Measurements from ENCODE around the gene CSF2. TPM values are rescaled to one million over a fixed set of nuclear protein-coding genes. Genes with fewer than 3 reads are reported as not detected.

Gene CSF2
- total RNA-seq, 2 experiments from 2014 or later, result 52.6 to 59.5 TPM

GRCh38 chr5:132064738-132065331, 8.8 kb upstream of the CSF2 start:
- POLR2A ChIA-PET, result no interaction called here
- Mint-ChIP-seq H3K4me3 (no peak overlapping the region), H3K27ac (no peak overlapping the region), H3K4me1 (peaks cover 19% of the 10 kb centered on the region), H3K27me3 (no peaks in the 10 kb centered on the region), H3K36me3 (ENCODE audit: low read depth) (no peaks in the 10 kb centered on the region), H3K9me3 (ENCODE audit: low read depth) (no peaks in the 10 kb centered on the region)
- CTCF ChIA-PET, result interaction anchor here (0.6 to 4.2 kb wide), 24 partner anchors 10 to 612 kb away, joined by 3 to 30 read pairs (median 4); no protein-coding TSS in a partner anchor
- ATAC-seq (peak; percentile 75), DNase-seq (peak; percentile 90)
- intact Hi-C loops (cut with DNase I, micrococcal nuclease), result loop anchor here (1.0 to 5.0 kb wide), 12 partner anchors 44 to 436 kb away; partner anchors contain the start of gene SLC22A5 (in 2 of the 2)

GRCh38 chr5:132065351-132065937, 8.1 kb upstream of the CSF2 start:
- H3K9me3 Mint-ChIP-seq (ENCODE audit: low read depth), result no peaks in the 10 kb centered on the region
- peak; percentile 78 for DNase-seq
- ATAC-seq, result peak; percentile 62
- no peaks in the 10 kb centered on the region for H3K27me3 Mint-ChIP-seq
- CTCF ChIA-PET, result interaction anchor here (0.6 to 3.7 kb wide), 24 partner anchors 11 to 613 kb away, joined by 3 to 25 read pairs (median 4); no protein-coding TSS in a partner anchor
- peaks cover 23% of the 10 kb centered on the region for H3K4me1 Mint-ChIP-seq
- H3K36me3 Mint-ChIP-seq (ENCODE audit: low read depth), result no peaks in the 10 kb centered on the region
- peak overlapping the region; percentile 63 for H3K27ac Mint-ChIP-seq
- POLR2A ChIA-PET, result no interaction called here
- no peak overlapping the region for H3K4me3 Mint-ChIP-seq
- intact Hi-C loops (cut with DNase I, micrococcal nuclease), result loop anchor here (1.0 to 5.0 kb wide), 11 partner anchors 45 to 435 kb away; partner anchors contain the start of gene SLC22A5 (in 2 of the 2)

GRCh38 chr5:132065951-132066701, 7.5 kb upstream of the CSF2 start:
- intact Hi-C loops (cut with DNase I, micrococcal nuclease), result loop anchor here (1.0 to 5.0 kb wide), 11 partner anchors 45 to 435 kb away; partner anchors contain the start of gene SLC22A5 (in 2 of the 2)
- CTCF ChIA-PET, result interaction anchor here (0.6 to 3.7 kb wide), 10 partner anchors 12 to 173 kb away, joined by 3 to 25 read pairs (median 4); no protein-coding TSS in a partner anchor
- ATAC-seq (no peak), DNase-seq (peak; percentile 2)
- Mint-ChIP-seq H3K36me3 (ENCODE audit: low read depth) (no peaks in the 10 kb centered on the region), H3K4me1 (peaks cover 30% of the 10 kb centered on the region), H3K9me3 (ENCODE audit: low read depth) (no peaks in the 10 kb centered on the region), H3K4me3 (no peak overlapping the region), H3K27me3 (no peaks in the 10 kb centered on the region), H3K27ac (peak overlapping the region; percentile 63)
- POLR2A ChIA-PET, result no interaction called here

GRCh38 chr5:132066871-132067270, 6.7 kb upstream of the CSF2 start:
- intact Hi-C loops (cut with DNase I, micrococcal nuclease), result loop anchor here in 1 of 2 experiments (5.0 kb wide), 2 partner anchors 205 to 300 kb away; partner anchors contain the start of gene SLC22A5
- peak overlapping the region; percentile 48 for H3K27ac Mint-ChIP-seq
- H3K9me3 Mint-ChIP-seq (ENCODE audit: low read depth), result no peaks in the 10 kb centered on the region
- no peaks in the 10 kb centered on the region for H3K27me3 Mint-ChIP-seq
- ChIA-PET POLR2A (no interaction called here), CTCF (no interaction called here)
- no peaks in the 10 kb centered on the region for H3K36me3 Mint-ChIP-seq (ENCODE audit: low read depth)
- H3K4me1 Mint-ChIP-seq, result peaks cover 35% of the 10 kb centered on the region
- H3K4me3 Mint-ChIP-seq, result no peak overlapping the region
- ATAC-seq, result no peak
- no peak for DNase-seq

GRCh38 chr5:132067451-132067850, 6.1 kb upstream of the CSF2 start:
- intact Hi-C loops (cut with DNase I, micrococcal nuclease), result loop anchor here in 1 of 2 experiments (5.0 kb wide), 2 partner anchors 205 to 300 kb away; partner anchors contain the start of gene SLC22A5
- no peaks in the 10 kb centered on the region for H3K36me3 Mint-ChIP-seq (ENCODE audit: low read depth)
- H3K27me3 Mint-ChIP-seq, result no peaks in the 10 kb centered on the region
- CTCF ChIA-PET, result no interaction called here
- H3K9me3 Mint-ChIP-seq (ENCODE audit: low read depth), result no peaks in the 10 kb centered on the region
- no peak overlapping the region for H3K27ac Mint-ChIP-seq
- POLR2A ChIA-PET, result no interaction called here
- H3K4me3 Mint-ChIP-seq, result no peak overlapping the region
- H3K4me1 Mint-ChIP-seq, result peaks cover 37% of the 10 kb centered on the region
- ATAC-seq, result no peak
- no peak for DNase-seq

GRCh38 chr5:132067941-132068808, 5.4 kb upstream of the CSF2 start:
- ChIA-PET POLR2A (no interaction called here), CTCF (interaction anchor here (0.6 kb wide), 1 partner anchor 616 kb away, joined by 4 read pairs; no protein-coding TSS in a partner anchor)
- H3K4me3 Mint-ChIP-seq, result no peak overlapping the region

GRCh38 chr5:132069561-132069960, 4.0 kb upstream of the CSF2 start:
- intact Hi-C loops (cut with DNase I, micrococcal nuclease), result loop anchor here in 1 of 2 experiments (5.0 kb wide), 2 partner anchors 203 to 298 kb away; partner anchors contain the start of gene SLC22A5
- peaks cover 42% of the 10 kb centered on the region for H3K4me1 Mint-ChIP-seq
- H3K9me3 Mint-ChIP-seq (ENCODE audit: low read depth), result no peaks in the 10 kb centered on the region
- DNase-seq (no peak), ATAC-seq (no peak)
- H3K27me3 Mint-ChIP-seq, result no peaks in the 10 kb centered on the region
- ChIA-PET POLR2A (no interaction called here), CTCF (no interaction called here)
- H3K4me3 Mint-ChIP-seq, result no peak overlapping the region
- no peak overlapping the region for H3K27ac Mint-ChIP-seq
- no peaks in the 10 kb centered on the region for H3K36me3 Mint-ChIP-seq (ENCODE audit: low read depth)

More at GRCh38 chr5:132067941-132068808, 5.4 kb upstream of the CSF2 start:
- no peaks in the 10 kb centered on the region for H3K27me3 Mint-ChIP-seq
- no peaks in the 10 kb centered on the region for H3K36me3 Mint-ChIP-seq (ENCODE audit: low read depth)
- ATAC-seq (no peak), DNase-seq (no peak)
- peaks cover 41% of the 10 kb centered on the region for H3K4me1 Mint-ChIP-seq
- no peaks in the 10 kb centered on the region for H3K9me3 Mint-ChIP-seq (ENCODE audit: low read depth)
- intact Hi-C loops (cut with DNase I, micrococcal nuclease), result loop anchor here in 1 of 2 experiments (5.0 kb wide), 2 partner anchors 204 to 299 kb away; partner anchors contain the start of gene SLC22A5
- no peak overlapping the region for H3K27ac Mint-ChIP-seq

GRCh38 chr5:132069994-132070393, 3.6 kb upstream of the CSF2 start:
- peaks cover 2% of the 10 kb centered on the region for H3K36me3 Mint-ChIP-seq (ENCODE audit: low read depth)
- ChIA-PET CTCF (no interaction called here), POLR2A (no interaction called here)
- H3K27ac Mint-ChIP-seq, result no peak overlapping the region
- H3K9me3 Mint-ChIP-seq (ENCODE audit: low read depth), result no peaks in the 10 kb centered on the region
- no peak for DNase-seq
- peaks cover 42% of the 10 kb centered on the region for H3K4me1 Mint-ChIP-seq
- no peak for ATAC-seq
- intact Hi-C loops (cut with DNase I, micrococcal nuclease), result loop anchor here (1.0 to 5.0 kb wide), 4 partner anchors 29 to 297 kb away; partner anchors contain the start of gene SLC22A5 (in 1 of the 2)
- H3K4me3 Mint-ChIP-seq, result no peak overlapping the region
- H3K27me3 Mint-ChIP-seq, result no peaks in the 10 kb centered on the region

GRCh38 chr5:132070460-132071337, 2.9 kb upstream of the CSF2 start:
- peaks cover 2% of the 10 kb centered on the region for H3K36me3 Mint-ChIP-seq (ENCODE audit: low read depth)
- peak; percentile 76 for DNase-seq
- H3K27ac Mint-ChIP-seq, result peak overlapping the region; percentile 7
- H3K4me1 Mint-ChIP-seq, result peaks cover 43% of the 10 kb centered on the region
- no peak overlapping the region for H3K4me3 Mint-ChIP-seq
- intact Hi-C loops (cut with DNase I, micrococcal nuclease), result loop anchor here (1.0 kb wide), 2 partner anchors 29 to 33 kb away; no protein-coding TSS in a partner anchor
- H3K9me3 Mint-ChIP-seq (ENCODE audit: low read depth), result no peaks in the 10 kb centered on the region
- CTCF ChIA-PET, result no interaction called here
- peak; percentile 60 for ATAC-seq
- POLR2A ChIA-PET, result no interaction called here
- no peaks in the 10 kb centered on the region for H3K27me3 Mint-ChIP-seq

- Mint-ChIP-seq H3K4me1 (peaks cover 43% of the 10 kb centered on the region), H3K36me3 (ENCODE audit: low read depth) (peaks cover 2% of the 10 kb centered on the region), H3K27ac (peak overlapping the region; percentile 40)
Observed at GRCh38 chr5:132071338-132071707, 2.3 kb upstream of the CSF2 start.

More at GRCh38 chr5:132071338-132071707, 2.3 kb upstream of the CSF2 start:
- ChIA-PET CTCF (interaction anchor here (1.4 to 1.6 kb wide), 2 partner anchors 8 to 22 kb away, joined by 4 to 7 read pairs; no protein-coding TSS in a partner anchor), POLR2A (interaction anchor here (0.9 kb wide), 1 partner anchor 29 kb away, joined by 3 read pairs; no protein-coding TSS in a partner anchor)
- no peaks in the 10 kb centered on the region for H3K27me3 Mint-ChIP-seq
- no peak overlapping the region for H3K4me3 Mint-ChIP-seq
- intact Hi-C loops (cut with DNase I, micrococcal nuclease), result no loop called here
- no peaks in the 10 kb centered on the region for H3K9me3 Mint-ChIP-seq (ENCODE audit: low read depth)
- no peak for ATAC-seq
- DNase-seq, result no peak
